Measurements from ENCODE around the gene RNF38.
"Not testable (repeated sequence)": the region's sequence is repeated elsewhere in the genome, so short reads cannot be mapped to it uniquely, and the experiment has no call there.

Gene RNF38

GRCh38 chr9:36399980-36400331 lies at the start of gene RNF38:
Gene RNF38 (minus strand): TSS chr9:36400269. CDS start chr9:36400108, 161 bp downstream.
- Mint-ChIP-seq H3K4me3 (peak within 1 kb of the TSS; percentile 92), H3K27me3 (no peaks in the 10 kb centered on the region), H3K9me3 (no peaks in the 10 kb centered on the region), H3K36me3 (peaks cover 2% of the 10 kb centered on the region), H3K4me1 (peaks cover 54% of the 10 kb centered on the region), H3K27ac (peak within 1 kb of the TSS; percentile 97)

- H3K4me3 Mint-ChIP-seq, H3K9me3 Mint-ChIP-seq, H3K27me3 Mint-ChIP-seq, H3K36me3 Mint-ChIP-seq, H3K27ac Mint-ChIP-seq: not testable (repeated sequence)
- H3K4me1 Mint-ChIP-seq, result peaks cover 56% of the 10 kb centered on the region
Observed at GRCh38 chr9:36448555-36448954, 48.5 kb upstream of the RNF38 start.

GRCh38 chr9:36448017-36448416 lies 47.9 kb upstream of the RNF38 start:
- Mint-ChIP-seq H3K9me3 (no peaks in the 10 kb centered on the region), H3K27me3 (no peaks in the 10 kb centered on the region), H3K4me1 (peaks cover 61% of the 10 kb centered on the region), H3K36me3 (peaks cover 2% of the 10 kb centered on the region), H3K4me3 (no peak overlapping the region), H3K27ac (no peak overlapping the region)

- H3K4me1 Mint-ChIP-seq, result peaks cover 64% of the 10 kb centered on the region
- H3K36me3 Mint-ChIP-seq, H3K4me3 Mint-ChIP-seq, H3K27ac Mint-ChIP-seq, H3K27me3 Mint-ChIP-seq, H3K9me3 Mint-ChIP-seq: not testable (repeated sequence)
Observed at GRCh38 chr9:36446678-36447077, 46.6 kb upstream of the RNF38 start.

- peaks cover 68% of the 10 kb centered on the region for H3K4me1 Mint-ChIP-seq
- no peaks in the 10 kb centered on the region for H3K27me3 Mint-ChIP-seq
- no peaks in the 10 kb centered on the region for H3K9me3 Mint-ChIP-seq
- no peak overlapping the region for H3K4me3 Mint-ChIP-seq
- H3K27ac Mint-ChIP-seq, result no peak overlapping the region
- peaks cover 3% of the 10 kb centered on the region for H3K36me3 Mint-ChIP-seq
Observed at GRCh38 chr9:36445800-36446361, 45.8 kb upstream of the RNF38 start.

- no peak overlapping the region for H3K27ac Mint-ChIP-seq
- no peak overlapping the region for H3K4me3 Mint-ChIP-seq
- peaks cover 66% of the 10 kb centered on the region for H3K4me1 Mint-ChIP-seq
- no peaks in the 10 kb centered on the region for H3K27me3 Mint-ChIP-seq
- no peaks in the 10 kb centered on the region for H3K9me3 Mint-ChIP-seq
- H3K36me3 Mint-ChIP-seq, result peaks cover 3% of the 10 kb centered on the region
Observed at GRCh38 chr9:36444203-36444602, 44.1 kb upstream of the RNF38 start.

- Mint-ChIP-seq H3K36me3 (peaks cover 3% of the 10 kb centered on the region), H3K27ac (no peak overlapping the region), H3K9me3 (no peaks in the 10 kb centered on the region), H3K4me3 (no peak overlapping the region), H3K4me1 (peaks cover 70% of the 10 kb centered on the region), H3K27me3 (no peaks in the 10 kb centered on the region)
Observed at GRCh38 chr9:36443581-36443980, 43.5 kb upstream of the RNF38 start.

GRCh38 chr9:36442710-36443109 lies 42.6 kb upstream of the RNF38 start:
- H3K4me1 Mint-ChIP-seq, result peaks cover 70% of the 10 kb centered on the region
- no peak overlapping the region for H3K4me3 Mint-ChIP-seq
- H3K27ac Mint-ChIP-seq, result no peak overlapping the region
- peaks cover 3% of the 10 kb centered on the region for H3K36me3 Mint-ChIP-seq
- no peaks in the 10 kb centered on the region for H3K27me3 Mint-ChIP-seq
- H3K9me3 Mint-ChIP-seq, result no peaks in the 10 kb centered on the region

- Mint-ChIP-seq H3K36me3 (peaks cover 3% of the 10 kb centered on the region), H3K9me3 (no peaks in the 10 kb centered on the region), H3K4me1 (peaks cover 71% of the 10 kb centered on the region), H3K27ac (peak overlapping the region; percentile 48), H3K4me3 (no peak overlapping the region), H3K27me3 (no peaks in the 10 kb centered on the region)
Observed at GRCh38 chr9:36441966-36442365, 41.9 kb upstream of the RNF38 start.

- H3K4me1 Mint-ChIP-seq, result peaks cover 66% of the 10 kb centered on the region
- H3K9me3 Mint-ChIP-seq, result no peaks in the 10 kb centered on the region
- peaks cover 3% of the 10 kb centered on the region for H3K36me3 Mint-ChIP-seq
- no peak overlapping the region for H3K4me3 Mint-ChIP-seq
- H3K27ac Mint-ChIP-seq, result no peak overlapping the region
- H3K27me3 Mint-ChIP-seq, result no peaks in the 10 kb centered on the region
Observed at GRCh38 chr9:36438536-36439236, 38.6 kb upstream of the RNF38 start.

GRCh38 chr9:36437790-36438189 lies 37.7 kb upstream of the RNF38 start:
- Mint-ChIP-seq H3K4me1 (peaks cover 63% of the 10 kb centered on the region), H3K27me3 (no peaks in the 10 kb centered on the region), H3K27ac (no peak overlapping the region), H3K4me3 (no peak overlapping the region), H3K9me3 (no peaks in the 10 kb centered on the region), H3K36me3 (peaks cover 1% of the 10 kb centered on the region)

GRCh38 chr9:36436909-36437308 lies 36.8 kb upstream of the RNF38 start:
- Mint-ChIP-seq H3K36me3 (peaks cover 1% of the 10 kb centered on the region), H3K27ac (no peak overlapping the region), H3K4me1 (peaks cover 57% of the 10 kb centered on the region), H3K27me3 (no peaks in the 10 kb centered on the region), H3K9me3 (no peaks in the 10 kb centered on the region), H3K4me3 (no peak overlapping the region)

- no peak overlapping the region for H3K4me3 Mint-ChIP-seq
- H3K9me3 Mint-ChIP-seq, result no peaks in the 10 kb centered on the region
- no peaks in the 10 kb centered on the region for H3K27me3 Mint-ChIP-seq
- H3K4me1 Mint-ChIP-seq, result peaks cover 54% of the 10 kb centered on the region
- H3K27ac Mint-ChIP-seq, result no peak overlapping the region
- H3K36me3 Mint-ChIP-seq, result peaks cover 4% of the 10 kb centered on the region
Observed at GRCh38 chr9:36433386-36433785, 33.3 kb upstream of the RNF38 start.

- Mint-ChIP-seq H3K9me3 (no peaks in the 10 kb centered on the region), H3K27me3 (no peaks in the 10 kb centered on the region), H3K36me3 (peaks cover 8% of the 10 kb centered on the region), H3K4me1 (peaks cover 54% of the 10 kb centered on the region), H3K4me3 (no peak overlapping the region), H3K27ac (no peak overlapping the region)
Observed at GRCh38 chr9:36431078-36431477, 31.0 kb upstream of the RNF38 start.

- H3K4me3 Mint-ChIP-seq, result no peak overlapping the region
- H3K9me3 Mint-ChIP-seq, result no peaks in the 10 kb centered on the region
- H3K4me1 Mint-ChIP-seq, result peaks cover 48% of the 10 kb centered on the region
- H3K36me3 Mint-ChIP-seq, result peaks cover 13% of the 10 kb centered on the region
- no peak overlapping the region for H3K27ac Mint-ChIP-seq
- no peaks in the 10 kb centered on the region for H3K27me3 Mint-ChIP-seq
Observed at GRCh38 chr9:36426945-36427344, 26.9 kb upstream of the RNF38 start.

GRCh38 chr9:36426348-36426747 lies 26.3 kb upstream of the RNF38 start:
- H3K36me3 Mint-ChIP-seq, result peaks cover 13% of the 10 kb centered on the region
- peaks cover 48% of the 10 kb centered on the region for H3K4me1 Mint-ChIP-seq
- H3K27ac Mint-ChIP-seq, result no peak overlapping the region
- H3K9me3 Mint-ChIP-seq, result no peaks in the 10 kb centered on the region
- no peaks in the 10 kb centered on the region for H3K27me3 Mint-ChIP-seq
- no peak overlapping the region for H3K4me3 Mint-ChIP-seq

Measured in activated naive CD4-positive, alpha-beta T cell treated with anti-CD3 and anti-CD28 coated beads, Interleukin-2, amount 50 U/mL, for 24 hours (primary cell).